Measurements from ENCODE around the gene SEMA3B.

- TF ChIP-seq CTCF (conservative IDR thresholded peaks at IDR 0.05; ENCODE audit: low read length) (no peak), EZH2phosphoT487 (IDR thresholded peaks at IDR 0.05; ENCODE audit: borderline replicate concordance, low read depth, low read length) (no peak)
Observed at GRCh38 chr3:50254577-50255250, 14.2 kb upstream of the SEMA3B start.
